ENCODE measurements around the gene S100A13.
"Not testable (repeated sequence)": the region's sequence is repeated elsewhere in the genome, so short reads cannot be mapped to it uniquely, and the experiment has no call there.

The S100A13 gene

DNA sequence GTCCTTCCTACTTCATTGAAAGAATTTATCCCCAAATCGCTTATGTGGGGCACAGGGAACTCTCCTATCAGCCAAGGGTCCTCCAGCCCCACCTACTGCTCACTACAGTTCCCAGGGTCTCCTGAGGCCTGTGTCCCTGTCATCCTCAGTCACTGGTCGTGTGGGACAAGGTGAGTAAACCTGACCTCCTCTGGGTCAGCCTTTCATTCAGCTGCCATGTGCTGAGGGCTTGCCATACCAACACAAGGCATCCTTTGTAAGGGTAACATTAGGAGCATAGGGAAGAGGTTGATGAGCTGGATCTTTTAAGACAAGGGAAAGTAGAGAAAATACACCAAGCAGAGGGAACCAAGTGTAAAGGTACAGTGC lies 20.0 kb upstream of the S100A13 start:
- DNase-seq: no peak

DNA sequence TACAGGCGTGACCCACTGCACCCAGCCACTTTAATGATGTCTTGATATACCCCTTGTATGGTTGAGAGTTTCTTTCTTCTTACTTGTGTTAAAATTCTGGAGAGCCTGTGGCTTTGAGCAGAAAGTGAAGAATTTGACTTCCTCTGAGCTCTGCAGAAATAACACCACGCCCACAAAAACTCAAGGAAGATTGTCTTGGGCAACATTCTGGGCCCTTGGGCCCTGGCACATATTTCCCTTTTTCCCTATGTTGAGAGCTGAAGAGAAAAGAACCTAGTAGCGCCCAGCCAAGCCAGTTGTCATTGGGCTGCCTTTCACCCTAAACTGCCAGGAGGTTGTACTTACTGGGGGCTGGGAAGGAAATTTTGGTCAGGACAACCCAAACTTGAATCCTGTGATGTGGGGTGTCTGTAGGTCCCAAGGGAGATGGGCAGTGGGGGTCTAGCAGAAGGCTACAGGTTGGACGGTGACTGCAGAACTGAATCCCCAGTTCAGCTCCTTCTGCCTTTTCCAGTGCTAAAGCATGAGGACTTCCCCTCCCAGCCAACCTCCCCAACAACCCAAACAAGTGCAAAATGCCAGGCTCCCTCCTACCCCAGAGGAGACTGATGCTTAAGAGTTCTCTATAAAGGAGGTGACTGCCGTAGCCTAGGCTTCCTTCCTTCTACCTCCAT lies 19.5 kb upstream of the S100A13 start:
- no peak for DNase-seq

DNA sequence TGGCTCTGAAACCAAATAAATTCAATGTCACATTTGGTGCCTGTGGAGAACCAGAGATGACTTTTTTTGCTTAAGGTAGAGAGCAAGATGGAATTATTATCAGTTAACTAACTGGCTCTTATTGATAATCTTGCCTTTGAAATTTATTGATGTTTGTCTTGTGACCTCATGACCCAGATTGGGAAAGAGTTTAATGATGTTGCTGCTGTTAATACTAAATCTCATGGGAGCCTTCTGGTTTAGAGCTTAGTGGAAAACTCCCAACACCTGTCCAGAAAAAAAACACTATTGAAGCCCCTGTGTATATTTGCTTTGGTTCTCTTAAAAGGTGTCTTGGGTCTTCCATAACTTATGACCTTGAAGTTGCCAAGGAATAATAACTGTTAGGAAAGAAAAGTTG lies 16.5 kb upstream of the S100A13 start:
- DNase-seq: no peak

DNA sequence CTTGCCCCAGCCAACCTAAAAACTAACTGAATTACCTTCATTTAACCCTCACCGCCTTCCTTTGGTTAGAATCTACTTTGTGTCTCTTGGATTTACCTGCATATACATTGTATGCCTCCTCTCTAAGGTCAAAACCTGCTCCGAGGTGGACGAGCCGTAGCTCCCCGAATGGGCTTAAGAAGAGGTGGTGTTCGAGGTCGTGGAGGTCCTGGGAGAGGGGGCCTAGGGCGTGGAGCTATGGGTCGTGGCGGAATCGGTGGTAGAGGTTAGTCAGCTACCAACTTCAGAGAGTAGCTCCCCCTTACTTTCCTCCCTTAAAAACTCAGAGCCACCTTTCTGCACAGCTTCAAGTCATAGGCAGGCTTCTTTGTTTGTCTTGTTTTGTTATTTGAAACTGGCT lies 15.8 kb upstream of the S100A13 start:
- no peak for DNase-seq

DNA sequence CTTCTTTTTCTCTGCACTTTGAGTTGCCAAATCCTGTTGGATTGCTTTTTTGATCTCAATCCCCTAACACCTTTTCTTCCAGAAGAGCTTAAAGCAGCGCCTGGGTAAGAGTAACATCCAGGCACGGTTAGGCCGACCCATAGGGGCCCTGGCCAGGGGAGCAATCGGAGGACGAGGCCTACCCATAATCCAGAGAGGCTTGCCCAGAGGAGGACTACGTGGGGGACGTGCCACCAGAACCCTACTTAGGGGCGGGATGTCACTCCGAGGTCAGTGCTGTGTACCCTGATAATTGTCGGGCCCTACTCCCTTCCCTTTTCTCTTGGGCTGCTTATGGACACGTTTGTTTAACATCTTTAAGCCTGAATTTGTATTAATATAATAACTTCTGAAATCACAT lies 14.9 kb upstream of the S100A13 start:
- DNase-seq: no peak

GRCh38 chr1:153640861-153641260 lies 13.6 kb upstream of the S100A13 start:
- no peak for DNase-seq

GRCh38 chr1:153640213-153640612 lies 12.9 kb upstream of the S100A13 start:
- DNase-seq: not testable (repeated sequence)

GRCh38 chr1:153639280-153639679 lies 12.0 kb upstream of the S100A13 start:
- no peak for DNase-seq

GRCh38 chr1:153638261-153638660 lies 11.0 kb upstream of the S100A13 start:
- DNase-seq: no peak

GRCh38 chr1:153636312-153636711 lies 9.0 kb upstream of the S100A13 start:
- no peak for DNase-seq

DNA sequence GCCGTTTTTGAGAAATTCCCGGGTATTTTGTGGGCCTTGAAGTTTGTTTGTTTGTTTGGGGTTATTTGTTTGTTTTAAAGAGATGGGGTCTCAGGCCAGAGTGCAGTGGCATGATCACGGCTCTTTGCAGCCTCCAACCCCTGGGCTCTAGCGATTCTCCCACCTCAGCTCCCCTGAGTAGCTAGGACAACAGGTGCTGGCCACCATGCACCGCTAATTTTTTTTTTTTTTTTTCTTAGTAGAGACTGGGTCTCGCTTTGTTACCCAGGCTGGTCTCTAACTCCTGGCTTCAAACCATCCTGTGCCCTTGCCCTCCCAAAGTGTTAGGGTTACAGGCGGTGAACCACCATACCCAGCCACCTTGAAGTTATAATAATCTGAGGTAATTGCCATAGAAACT lies 8.6 kb upstream of the S100A13 start:
- no peak for DNase-seq

DNA sequence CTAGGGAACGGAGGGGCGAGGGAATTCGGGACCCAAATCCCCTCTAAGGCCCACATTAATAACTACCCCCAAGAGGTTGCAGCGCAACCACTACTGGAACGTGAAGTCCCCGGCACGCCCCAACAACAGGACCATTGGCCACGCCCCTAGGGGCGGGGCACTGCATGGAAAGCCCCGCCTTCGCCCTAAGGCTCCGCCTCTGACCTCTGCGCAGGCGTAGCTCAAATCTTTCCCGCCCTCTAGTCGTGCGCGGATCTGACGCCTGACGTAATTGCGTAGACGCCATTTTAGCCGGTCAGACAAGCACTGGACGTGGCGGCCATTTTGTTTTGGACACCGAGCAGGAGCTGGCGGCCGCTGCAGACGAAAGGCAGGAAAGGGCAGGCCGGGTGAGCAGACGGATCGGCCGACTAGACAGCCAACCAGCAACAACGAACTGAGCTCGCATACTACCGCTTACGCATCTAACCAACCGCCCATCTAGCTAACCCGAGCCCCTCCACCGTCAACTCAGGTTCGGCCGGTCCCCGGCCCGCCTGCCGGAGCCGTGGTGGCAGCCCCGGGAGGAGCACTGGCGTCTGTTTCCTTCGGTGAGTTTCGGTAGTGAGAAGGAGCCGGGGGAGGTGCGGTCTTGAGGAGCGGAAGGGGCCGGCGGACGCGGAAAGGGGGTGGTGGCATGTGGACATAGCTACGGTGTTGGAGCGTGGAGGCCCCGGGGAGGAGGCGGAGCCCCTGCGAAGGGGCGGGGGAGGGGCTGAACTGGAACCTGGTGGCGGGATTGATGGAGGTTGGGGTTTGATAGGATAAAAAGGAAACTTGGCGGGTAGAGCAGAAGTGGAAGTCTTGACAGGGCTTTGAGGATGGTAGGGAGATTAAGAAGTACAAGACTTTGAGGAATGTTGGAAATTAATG lies 6.7 kb upstream of the S100A13 start, which contains the start of gene CHTOP:
Gene CHTOP, plus strand, starts transcription at position 313 of the 912 bp plus-strand sequence. CDS start 2,523 bp downstream, outside the sequence.
- peak; percentile 97 for DNase-seq

DNA sequence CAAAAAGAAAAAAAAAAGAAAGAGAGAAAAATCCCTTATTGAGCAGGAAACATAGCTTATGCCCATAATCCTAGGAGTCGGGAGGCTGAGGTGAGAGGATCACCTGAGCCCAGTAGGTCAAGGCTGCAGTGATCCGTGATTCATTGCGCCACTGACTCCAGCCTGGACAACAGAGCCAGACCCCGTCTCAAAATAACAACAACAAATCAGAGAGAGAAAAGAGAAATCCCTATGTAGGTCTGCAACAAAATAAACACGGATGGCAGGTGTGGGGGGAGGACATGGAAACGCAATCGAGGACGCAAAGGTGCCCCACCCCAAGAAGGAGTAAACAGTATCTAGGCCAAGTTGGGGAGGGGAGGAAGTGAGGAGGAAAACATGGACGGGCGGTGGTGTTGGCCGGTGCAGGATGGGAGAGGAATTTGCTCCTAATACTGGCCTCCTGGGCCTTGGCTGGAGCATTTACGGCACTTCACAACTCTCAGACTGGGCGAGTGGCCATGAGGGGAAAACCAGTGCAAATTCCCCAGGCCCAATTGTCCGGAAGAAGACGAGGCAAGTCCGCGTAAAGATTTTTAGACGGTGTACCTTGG lies 6.0 kb upstream of the S100A13 start:
- DNase-seq: no peak

DNA sequence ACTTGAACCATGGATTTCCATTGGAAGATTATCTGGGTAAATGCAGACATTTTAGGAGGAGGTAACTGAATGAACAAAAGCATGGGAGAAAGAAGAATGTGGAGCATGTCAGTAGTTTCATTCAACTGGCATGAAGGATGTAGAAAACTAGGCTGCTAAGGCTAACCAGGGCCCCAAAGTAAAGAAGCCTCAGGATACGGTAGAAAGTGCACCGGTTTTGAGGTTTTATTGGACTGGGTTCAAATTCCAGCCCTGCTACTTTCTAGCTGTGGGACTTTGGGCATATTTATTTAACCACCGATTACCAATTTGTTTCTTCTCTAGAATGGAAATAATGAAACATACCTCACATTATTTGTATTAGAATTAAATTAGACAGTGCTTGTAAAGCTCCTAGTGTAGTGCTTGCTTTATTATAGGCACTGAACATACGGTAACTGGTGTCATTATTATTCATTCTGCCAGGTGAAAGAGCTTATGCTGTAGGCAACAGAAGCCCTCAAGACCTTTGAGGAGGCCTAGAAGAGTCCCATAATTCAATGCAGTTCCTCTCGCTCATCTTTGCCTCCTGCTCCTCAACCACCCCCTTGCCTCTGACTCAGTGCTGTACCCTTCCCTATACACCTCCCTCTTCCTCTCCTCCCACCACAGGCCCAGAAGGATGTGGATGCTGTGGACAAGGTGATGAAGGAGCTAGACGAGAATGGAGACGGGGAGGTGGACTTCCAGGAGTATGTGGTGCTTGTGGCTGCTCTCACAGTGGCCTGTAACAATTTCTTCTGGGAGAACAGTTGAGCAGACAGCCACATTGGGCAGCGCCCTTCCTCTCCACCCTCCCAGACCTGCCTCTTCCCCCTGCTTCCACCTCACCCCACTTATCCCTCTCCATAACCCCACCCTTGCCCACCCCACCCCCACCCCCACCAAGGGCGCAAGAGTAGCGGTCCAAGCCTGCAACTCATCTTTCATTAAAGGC lies 4.0 kb upstream of the S100A13 start:
- DNase-seq: no peak

DNA sequence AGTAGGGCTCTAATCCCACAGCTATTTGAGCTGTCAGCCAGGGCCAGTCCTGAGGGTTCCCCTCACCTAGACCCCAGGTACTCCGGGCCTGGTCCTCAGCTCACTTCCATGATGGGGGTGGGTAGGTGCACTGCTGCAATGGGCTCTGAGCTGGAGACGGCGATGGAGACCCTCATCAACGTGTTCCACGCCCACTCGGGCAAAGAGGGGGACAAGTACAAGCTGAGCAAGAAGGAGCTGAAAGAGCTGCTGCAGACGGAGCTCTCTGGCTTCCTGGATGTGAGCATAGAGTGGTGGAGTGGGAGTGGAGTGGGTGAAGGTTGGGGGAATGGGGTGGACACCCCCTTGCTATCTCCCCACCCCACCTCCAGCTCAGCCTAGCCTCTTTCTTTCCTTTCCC lies 3.1 kb upstream of the S100A13 start:
- DNase-seq: no peak

- no peak for DNase-seq
Measured at GRCh38 chr1:153629971-153630370, 2.7 kb upstream of the S100A13 start.

DNA sequence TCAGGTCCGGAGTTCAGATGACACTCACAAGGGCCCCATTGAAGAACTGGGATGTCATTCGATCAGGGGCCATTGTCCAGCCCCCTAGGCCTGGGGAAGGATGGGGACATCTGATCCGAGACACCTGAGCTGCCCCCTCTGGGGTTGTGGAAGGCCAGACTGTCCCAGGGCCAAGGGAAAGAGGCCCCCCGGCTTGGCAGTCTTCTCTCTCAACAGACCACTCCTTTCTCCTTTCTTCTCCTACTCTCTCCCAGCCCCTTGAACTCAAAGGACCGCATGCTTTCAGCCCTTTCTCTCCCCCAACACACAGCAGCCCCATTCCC lies 2.0 kb upstream of the S100A13 start:
- DNase-seq: no peak

DNA sequence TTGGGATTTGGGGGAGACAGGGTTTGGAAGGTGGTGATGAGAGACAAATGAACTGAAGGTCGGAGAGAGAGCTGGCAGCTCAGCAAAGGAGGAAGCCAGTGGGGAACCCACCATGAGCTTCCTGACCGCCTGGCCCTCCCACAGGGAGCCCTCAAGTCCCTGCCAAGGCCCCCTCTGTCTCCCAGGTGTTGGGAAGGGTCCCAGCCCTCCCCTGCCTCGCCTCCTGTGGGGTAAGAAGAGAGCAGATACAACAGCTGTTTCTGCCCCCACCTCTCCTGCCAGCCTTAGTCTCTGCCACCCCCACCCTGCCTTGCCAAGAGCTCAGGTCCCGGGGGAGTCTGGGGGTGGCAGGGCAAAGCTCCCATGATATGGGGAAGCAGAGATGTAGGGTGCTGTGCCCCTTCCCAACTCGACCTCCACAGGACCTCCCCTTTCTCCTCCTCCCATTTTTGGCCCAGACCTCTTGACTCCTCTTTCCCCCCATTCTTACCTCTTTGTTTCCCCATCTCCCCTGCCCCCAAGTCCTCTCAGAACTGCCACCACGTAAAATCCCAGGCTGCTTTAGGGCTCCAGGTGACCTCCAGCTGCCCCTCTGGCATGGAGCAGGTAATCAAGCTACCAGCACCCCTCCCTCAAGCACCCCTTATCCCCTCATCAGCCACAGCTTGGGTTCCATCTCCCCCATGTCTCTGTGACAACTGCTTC lies 1.5 kb upstream of the S100A13 start:
- no peak for DNase-seq

DNA sequence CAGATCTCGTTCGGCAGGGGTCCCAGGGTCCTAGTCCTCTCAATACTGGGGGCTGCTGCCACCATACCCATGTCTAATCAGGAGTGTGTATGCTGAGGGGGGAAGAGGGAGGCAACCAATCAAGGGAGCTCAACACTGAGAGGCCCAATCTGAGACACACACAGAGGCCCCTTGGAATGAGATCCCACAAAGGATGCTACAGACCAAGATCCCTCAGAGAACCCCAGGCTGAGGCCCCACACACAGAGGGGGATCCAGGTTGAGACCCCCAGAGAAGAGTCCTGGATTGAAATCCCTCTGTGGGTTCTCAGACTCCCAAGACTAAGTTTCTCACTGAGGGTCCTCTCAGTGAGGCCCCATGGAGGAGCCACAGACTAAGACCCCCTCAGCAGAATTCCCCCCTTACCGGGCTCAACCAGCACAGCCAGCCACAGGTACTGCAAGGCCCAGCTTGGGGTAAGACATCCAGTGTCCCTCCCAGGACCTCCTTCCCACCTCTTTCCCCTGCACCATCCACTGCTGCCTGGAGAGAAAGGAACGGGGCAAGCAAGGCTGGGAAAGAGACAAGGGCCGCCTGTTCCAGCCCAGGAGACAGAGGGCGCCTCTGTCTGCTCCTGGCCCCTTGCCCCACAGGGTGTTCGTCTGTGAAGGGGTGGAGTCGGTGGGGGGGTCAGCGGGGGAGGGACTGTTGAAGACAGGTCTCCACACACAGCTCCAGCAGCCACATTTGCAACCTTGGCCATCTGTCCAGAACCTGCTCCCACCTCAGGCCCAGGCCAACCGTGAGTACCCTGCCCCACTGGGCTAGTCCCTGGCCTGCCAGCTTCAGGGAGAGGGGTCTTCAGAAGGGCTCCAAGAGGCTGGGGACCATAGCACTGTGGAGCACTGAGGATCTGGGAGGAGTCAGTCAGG lies 666 bp upstream of the S100A13 start, which contains the start of gene S100A1:
Gene S100A1, plus strand, starts transcription at position 720 of the 912 bp plus-strand sequence. CDS start 2,088 bp downstream, outside the sequence.
- DNase-seq: no peak

DNA sequence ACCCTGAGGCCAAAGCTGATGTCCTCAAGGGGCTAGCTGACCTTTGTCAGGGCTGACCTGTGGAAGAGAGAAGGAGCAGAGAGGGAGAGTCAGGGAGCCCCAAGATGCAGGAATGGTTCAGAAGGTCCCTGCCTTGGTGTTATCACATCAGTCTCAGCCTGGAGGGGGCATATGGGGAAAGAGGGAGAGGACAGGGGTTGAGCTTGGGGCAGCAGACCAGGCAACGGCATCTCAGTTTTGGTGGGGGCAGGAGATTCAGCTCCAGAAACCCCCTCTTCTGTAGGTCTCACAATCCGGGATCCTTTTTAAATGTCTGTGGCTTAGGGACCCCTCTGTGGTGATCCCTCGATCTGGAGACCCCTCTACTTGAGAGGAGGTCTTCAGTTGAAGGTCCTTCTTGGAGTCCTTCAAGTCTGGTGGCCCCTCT lies 815 bp downstream of the S100A13 start:
- DNase-seq: no peak
